Ovary (tissue), 3 donors: ENCODE data around the gene ITIH1.

ENCODE experiments used
- CTCF ChIP-seq, 3 donors: fragments of 450-650 bp in 2 of 3; fragments of 200-600 bp in 1 of 3; IDR thresholded peaks; one replicate each; pipeline versions ENCODE4 v1.5.1 to v1.8.0; 2016 to 2022; ENCODE audit warnings: antibody characterized with exemption in 3 of 3, mild to moderate bottlenecking in 1 of 3
- POLR2A ChIP-seq: fragments of 450-650 bp; IDR thresholded peaks from one replicate; pipeline ENCODE4 v1.6.1; 2017; ENCODE audit warnings: antibody characterized with exemption, mild to moderate bottlenecking, moderate library complexity
- donor health status: DM: no; HTN: no; CAD: no.

GRCh38 chr3:52783211-52783555 lies 5.8 kb downstream of the ITIH1 start:
- no peak for TF ChIP-seq CTCF (IDR thresholded peaks at IDR 0.05)
- TF ChIP-seq POLR2A = no peak
